Fibroblast of villous mesenchyme (primary cell): Measurements from ENCODE around the gene ANKS1A. TPM values are rescaled to one million over a fixed set of nuclear protein-coding genes. Genes with fewer than 3 reads are reported as not detected.
A peak's percentile ranks its signal among the peaks of the same experiment; 100 is the strongest.

Source experiments
- DNase-seq: peaks from one replicate; pipeline ENCODE4 v3.0.0-alpha.2; 2010; ENCODE audit warnings: low read depth
- H3K4me3 ChIP-seq: 2 replicates; pipeline ENCODE4 v1.5.1; 2011; ENCODE audit warnings: low read depth, mild to moderate bottlenecking, low read length
- total RNA-seq: library from RNA; depleted of rRNA; stranded (reverse); fragments of >200 nt; gene quantifications from 2 replicates; pipeline ENCODE4 v1.2.3, GENCODE V29; 2012
- TF ChIP-seq, protein P1 (sequence below): IDR thresholded peaks from 2 replicates; pipeline ENCODE4 v1.5.1; 2012; ENCODE audit warnings: low read depth, mild to moderate bottlenecking, low read length; ENCODE audit not compliant: insufficient read depth

The ANKS1A gene
- total RNA-seq, 1 donor = 12.5 TPM

DNA sequence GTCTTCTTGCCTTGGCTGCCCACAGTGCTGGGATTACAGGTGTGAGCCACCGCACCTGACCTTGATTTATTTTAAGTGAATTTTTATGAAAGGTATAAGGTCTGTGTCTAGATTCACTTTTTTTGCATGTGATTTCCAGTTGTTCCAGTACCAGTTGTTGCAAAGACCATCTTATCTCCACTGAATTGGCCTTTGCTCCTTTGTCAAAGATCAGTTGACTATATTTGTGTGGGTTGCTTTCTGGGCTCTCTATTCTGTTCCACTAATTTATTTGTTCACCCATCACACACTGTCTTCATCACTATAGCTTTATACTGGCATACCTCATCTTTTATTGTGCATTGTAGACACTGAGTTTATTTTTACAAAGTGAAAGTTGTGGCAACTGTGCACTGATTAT lies 56.3 kb downstream of the ANKS1A start:
- TF ChIP-seq, protein P1, sequence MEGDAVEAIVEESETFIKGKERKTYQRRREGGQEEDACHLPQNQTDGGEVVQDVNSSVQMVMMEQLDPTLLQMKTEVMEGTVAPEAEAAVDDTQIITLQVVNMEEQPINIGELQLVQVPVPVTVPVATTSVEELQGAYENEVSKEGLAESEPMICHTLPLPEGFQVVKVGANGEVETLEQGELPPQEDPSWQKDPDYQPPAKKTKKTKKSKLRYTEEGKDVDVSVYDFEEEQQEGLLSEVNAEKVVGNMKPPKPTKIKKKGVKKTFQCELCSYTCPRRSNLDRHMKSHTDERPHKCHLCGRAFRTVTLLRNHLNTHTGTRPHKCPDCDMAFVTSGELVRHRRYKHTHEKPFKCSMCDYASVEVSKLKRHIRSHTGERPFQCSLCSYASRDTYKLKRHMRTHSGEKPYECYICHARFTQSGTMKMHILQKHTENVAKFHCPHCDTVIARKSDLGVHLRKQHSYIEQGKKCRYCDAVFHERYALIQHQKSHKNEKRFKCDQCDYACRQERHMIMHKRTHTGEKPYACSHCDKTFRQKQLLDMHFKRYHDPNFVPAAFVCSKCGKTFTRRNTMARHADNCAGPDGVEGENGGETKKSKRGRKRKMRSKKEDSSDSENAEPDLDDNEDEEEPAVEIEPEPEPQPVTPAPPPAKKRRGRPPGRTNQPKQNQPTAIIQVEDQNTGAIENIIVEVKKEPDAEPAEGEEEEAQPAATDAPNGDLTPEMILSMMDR = no peak
- DNase-seq = no peak
- no peak overlapping the region for H3K4me3 ChIP-seq

- TF ChIP-seq, protein P1 = no peak
- H3K4me3 ChIP-seq = no peak overlapping the region
- DNase-seq = no peak
Observed at GRCh38 chr6:34947561-34947960, 58.5 kb downstream of the ANKS1A start.

- TF ChIP-seq, protein P1 = no peak
- H3K4me3 ChIP-seq = no peak overlapping the region
- DNase-seq = no peak
Observed at GRCh38 chr6:34949636-34950035, 60.6 kb downstream of the ANKS1A start.

DNA sequence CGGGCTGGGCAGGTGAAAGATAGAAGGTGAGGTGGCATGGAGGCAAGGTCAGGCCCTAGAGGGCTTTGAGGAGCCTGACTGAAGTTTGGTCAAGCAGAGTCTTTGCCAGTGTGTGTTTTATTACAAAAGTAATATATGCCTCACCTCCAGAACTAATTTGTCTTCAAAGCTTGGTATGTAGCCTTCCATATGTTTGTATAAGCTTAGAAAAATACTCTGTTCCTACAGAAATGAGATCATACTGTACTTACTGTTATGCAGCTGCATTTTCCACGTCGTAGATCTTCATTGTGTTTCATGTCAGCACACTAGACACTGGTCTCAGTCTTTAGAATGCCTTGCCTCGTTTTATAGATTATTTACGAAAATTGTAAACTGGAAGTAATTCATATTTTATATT lies 61.8 kb downstream of the ANKS1A start:
- DNase-seq = no peak
- TF ChIP-seq, protein P1 = no peak
- H3K4me3 ChIP-seq = no peak overlapping the region

DNA sequence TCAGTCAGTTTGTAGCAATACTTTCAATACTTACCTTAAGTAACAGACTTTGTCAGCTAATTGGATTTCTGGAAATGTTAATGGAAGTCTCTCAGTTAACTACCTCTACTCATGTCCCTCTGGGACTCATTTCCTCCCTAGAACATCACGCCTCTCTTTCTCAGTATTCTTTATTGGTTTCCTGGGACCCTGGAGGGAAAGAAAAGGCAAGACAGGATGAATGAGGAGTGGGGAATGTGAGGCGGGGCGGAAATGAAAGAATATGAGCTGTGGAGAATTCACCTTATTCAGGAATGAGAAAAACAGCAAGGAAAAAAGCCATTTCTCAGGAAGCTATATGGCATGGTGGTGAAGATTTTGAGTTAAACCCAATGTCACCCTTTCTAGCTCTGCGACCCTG lies 62.7 kb downstream of the ANKS1A start:
- no peak for DNase-seq
- TF ChIP-seq, protein P1 = no peak
- H3K4me3 ChIP-seq = no peak overlapping the region

- H3K4me3 ChIP-seq = no peak overlapping the region
- peak; percentile 59 for DNase-seq
- TF ChIP-seq, protein P1 = no peak
Observed at GRCh38 chr6:34953061-34954025, 64.3 kb downstream of the ANKS1A start.
